Endothelial cell of umbilical vein (primary cell): ENCODE results near the gene SUMO2. TPM values are rescaled to one million over a fixed set of nuclear protein-coding genes. Genes with fewer than 3 reads are reported as not detected.

Experiments
- BruUV-seq: library from RNA; stranded (reverse); fragments of 400-500 nt; replicated peaks from 2 replicates; lab custom pipeline; 2021; lab: Mats Ljungman, UMichigan
- CTCF ChIA-PET: fragments of 300-600, 350-600 bp; sonication (Branson Sonifier 250); formaldehyde crosslinking; loops from one replicate; lab custom pipeline; 2021; ENCODE audit warnings: antibody characterized with exemption, inconsistent platforms; lab: Charles Lee
- POLR2A ChIA-PET: fragments of 300-600, 350-600 bp; sonication (Branson Sonifier 250); formaldehyde crosslinking; loops from one replicate; lab custom pipeline; 2021; ENCODE audit warnings: antibody characterized with exemption, inconsistent platforms; lab: Charles Lee
- DNase-seq: peaks from one replicate; pipeline ENCODE4 v3.0.0-alpha.2; 2011; ENCODE audit warnings: low read depth, low spot score
- FAIRE-seq: peaks from 2 replicates; lab custom pipeline; 2011; peaks lifted over from hg19 to GRCh38; lab: Jason Lieb, UNC
- H2AFZ ChIP-seq: 2 replicates; pipeline ENCODE4 v1.6.0; 2012; ENCODE audit warnings: low read depth, low read length, control low read depth, inconsistent platforms
- H3K27ac ChIP-seq: 2 replicates; pipeline ENCODE4 v1.5.1; 2011; ENCODE audit warnings: low read depth, mild to moderate bottlenecking, control low read depth, low read length, moderate library complexity; ENCODE audit not compliant: insufficient read depth
- H3K27me3 ChIP-seq, 2 experiments: 2 replicates each; pipeline versions ENCODE4 v1.6.0 to v1.6.1; 2011; ENCODE audit warnings: low read length in 2 of 2, mixed read lengths in 1 of 2; ENCODE audit not compliant: control insufficient read depth in 2 of 2, insufficient read depth in 2 of 2
- H3K36me3 ChIP-seq, 2 experiments: 2 replicates in 1 of 2; 3 replicates in 1 of 2; pipeline ENCODE4 v1.5.1; 2011; ENCODE audit warnings: low read length in 2 of 2, mild to moderate bottlenecking in 1 of 2, moderate library complexity in 1 of 2; ENCODE audit not compliant: control insufficient read depth in 2 of 2, insufficient read depth in 2 of 2; ENCODE audit errors: extremely low read depth in 1 of 2
- H3K4me1 ChIP-seq: 3 replicates; pipeline ENCODE4 v1.5.1; 2011; ENCODE audit warnings: mild to moderate bottlenecking, low read length; ENCODE audit not compliant: control insufficient read depth, insufficient read depth; ENCODE audit errors: extremely low read depth
- H3K4me2 ChIP-seq: 2 replicates; pipeline ENCODE4 v1.6.1; 2011; ENCODE audit warnings: low read length, control low read depth, mixed read lengths; ENCODE audit not compliant: insufficient read depth
- H3K4me3 ChIP-seq, 3 experiments: fragments of 200-600 bp in 1 of 3; sonication (generic), shearing (Covaris generic) in 1 of 3; replicated peaks in 1 of 3; 2 replicates each; pipeline ENCODE4 v1.5.1; 2011 to 2016; ENCODE audit warnings: control low read depth in 3 of 3, low read length in 3 of 3, mild to moderate bottlenecking in 2 of 3, inconsistent platforms in 1 of 3, low read depth in 1 of 3, moderate library complexity in 1 of 3; ENCODE audit not compliant: insufficient read depth in 1 of 3
- H3K79me2 ChIP-seq: 2 replicates; pipeline ENCODE4 v1.6.0; 2012; ENCODE audit warnings: low read length, inconsistent platforms; ENCODE audit not compliant: control insufficient read depth, insufficient read depth
- H3K9ac ChIP-seq: replicated peaks from 2 replicates; pipeline ENCODE3; 2011; ENCODE audit warnings: low read length, control low read depth; ENCODE audit not compliant: insufficient read depth; ENCODE audit errors: extremely low read depth
- H3K9me1 ChIP-seq: replicated peaks from 3 replicates; pipeline ENCODE4 v1.6.0; 2011; ENCODE audit warnings: mild to moderate bottlenecking, low read length; ENCODE audit not compliant: control insufficient read depth, insufficient read depth; ENCODE audit errors: extremely low read depth
- H3K9me3 ChIP-seq: replicated peaks from 2 replicates; pipeline ENCODE4 v1.5.1; 2012; ENCODE audit warnings: low read length, inconsistent platforms; ENCODE audit not compliant: control insufficient read depth, insufficient read depth
- H4K20me1 ChIP-seq: replicated peaks from 2 replicates; pipeline ENCODE3; 2011; ENCODE audit warnings: mild to moderate bottlenecking, low read length; ENCODE audit not compliant: control insufficient read depth, insufficient read depth; ENCODE audit errors: extremely low read depth
- CTCF ChIP-seq, 2 donors: IDR thresholded peaks; 1 replicate in 1 of 2; 2 replicates in 1 of 2; pipeline ENCODE4 v1.5.1; 2011; ENCODE audit warnings: low read length in 2 of 2, mild to moderate bottlenecking in 2 of 2, moderate library complexity in 2 of 2, control low read depth in 1 of 2, inconsistent platforms in 1 of 2, low read depth in 1 of 2; ENCODE audit not compliant: insufficient read depth in 1 of 2; ENCODE audit errors: extremely low read depth in 1 of 2
- EZH2 ChIP-seq: IDR thresholded peaks from 2 replicates; pipeline ENCODE4 v1.6.1; 2012; ENCODE audit warnings: borderline replicate concordance, low read depth, mild to moderate bottlenecking, moderate library complexity, low read length, inconsistent platforms; ENCODE audit not compliant: severe bottlenecking
- FOS ChIP-seq: IDR thresholded peaks from 2 replicates; pipeline ENCODE4 v1.6.1; 2011; ENCODE audit warnings: mild to moderate bottlenecking, low read length, moderate library complexity, borderline replicate concordance; ENCODE audit not compliant: insufficient read depth
- GATA2 ChIP-seq: IDR thresholded peaks from 2 replicates; pipeline ENCODE4 v1.7.0; 2011; ENCODE audit warnings: low read depth, mild to moderate bottlenecking, moderate library complexity, mixed read lengths, low read length; ENCODE audit not compliant: insufficient read length, insufficient read depth
- JUN ChIP-seq: IDR thresholded peaks from 2 replicates; pipeline ENCODE4 v1.6.1; 2011; ENCODE audit warnings: borderline replicate concordance, low read depth; ENCODE audit not compliant: insufficient read length, insufficient read depth
- MYC ChIP-seq: IDR thresholded peaks from one replicate; pipeline ENCODE4 v1.6.1; 2011; ENCODE audit warnings: mild to moderate bottlenecking, low read depth, low read length
- POLR2A ChIP-seq: IDR thresholded peaks from 2 replicates; pipeline ENCODE4 v1.6.1; 2012; ENCODE audit warnings: low read depth, mild to moderate bottlenecking, control low read depth, low read length
- POLR2AphosphoS5 ChIP-seq: IDR thresholded peaks from 2 replicates; pipeline ENCODE4 v1.6.1; 2012; ENCODE audit warnings: low read depth, mild to moderate bottlenecking, control low read depth, low read length, moderate library complexity; ENCODE audit not compliant: insufficient read depth
- dilution Hi-C: fragments of 300-500 bp; cut with MboI; formaldehyde crosslinking; loops from one replicate; pipeline ENCODE4 v1.15.0; 2019; ENCODE audit warnings: low sequenced_read_pairs; ENCODE audit not compliant: extremely low pct_ligation_motif_present
- intact Hi-C: fragments of 100-400 bp; cut with micrococcal nuclease; formaldehyde crosslinking; loops from one replicate; pipeline ENCODE4 v1.10.0; 2022
- polyA plus RNA-seq, 4 experiments: library from polyadenylated mRNA; depleted of rRNA in 3 of 4; stranded (reverse) in 3 of 4; unstranded in 1 of 4; fragments of >200 nt; gene quantifications; 2 replicates each; pipeline versions ENCODE4 v1.2.1 to v1.2.3, GENCODE V29; 2011 to 2012; ENCODE audit warnings: missing spikeins in 1 of 4
- total RNA-seq: library from RNA; stranded (reverse); gene quantifications from 2 replicates; pipeline ENCODE4 v1.2.3, GENCODE V29; 2021
- TF ChIP-seq, protein P1 (sequence below): IDR thresholded peaks from 2 replicates; pipeline ENCODE4 v1.6.1; 2011; ENCODE audit not compliant: insufficient read depth, insufficient read length

The SUMO2 gene
- total and polyA plus RNA-seq, 2 donors (not counting 3 experiments of a cell fraction or from before 2014, with no cell fraction given): 75.6 to 437 TPM

DNA sequence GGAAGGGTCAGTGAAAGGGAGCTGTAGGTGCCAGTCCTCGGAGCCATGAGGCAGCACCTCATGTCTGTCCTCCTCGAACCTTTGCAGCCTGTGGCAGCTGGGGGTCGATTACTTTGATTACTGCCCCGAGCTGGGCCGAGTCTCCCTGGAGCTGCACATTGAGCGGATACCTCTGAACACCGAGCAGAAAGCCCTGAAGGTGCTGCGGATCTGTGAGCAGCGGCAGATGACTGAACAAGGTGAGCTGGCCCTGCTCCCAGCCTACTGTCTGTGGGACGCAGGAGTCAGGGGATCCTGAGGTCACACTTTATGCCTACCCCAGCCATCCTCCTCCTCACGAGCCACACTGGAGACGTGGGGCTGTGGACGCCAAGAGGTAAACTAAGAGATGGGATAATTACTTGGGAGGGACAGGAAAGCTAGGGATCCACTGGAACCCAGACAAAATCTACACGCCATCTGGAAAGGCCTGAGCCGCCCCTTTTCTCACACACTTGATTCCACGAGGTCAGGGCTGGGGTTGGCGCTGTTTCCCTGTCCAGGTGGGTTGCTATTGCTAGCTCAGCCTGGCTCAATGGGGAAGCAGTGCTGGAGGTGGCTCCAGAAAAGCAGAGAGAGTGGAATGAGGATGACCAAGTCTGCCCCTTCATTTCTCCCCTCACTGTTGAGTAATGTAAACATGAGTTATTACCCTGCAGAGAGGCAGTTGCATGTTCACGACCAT, 49.1 kb upstream of the SUMO2 start:
- Histone ChIP-seq H3K4me2 (no peak overlapping the region), H3K27me3 (no peaks in the 10 kb centered on the region), H3K4me3 (no peak overlapping the region), H3K9ac (no peak overlapping the region), H3K36me3 (peaks cover 9 to 37% of the 10 kb centered on the region in 2 experiments), H3K9me3 (no peaks in the 10 kb centered on the region), H2AFZ (no peak overlapping the region), H3K79me2 (no peaks in the 10 kb centered on the region), H4K20me1 (no peaks in the 10 kb centered on the region), H3K27ac (no peak overlapping the region), H3K9me1 (no peaks in the 10 kb centered on the region), H3K4me1 (no peaks in the 10 kb centered on the region)
- TF ChIP-seq JUN (no peak), POLR2AphosphoS5 (no peak), POLR2A (no peak), CTCF (IDR thresholded peaks at IDR 0.05; ENCODE audit: extremely low read depth in 1 of 2, insufficient read depth in 1 of 2, low read depth in 1 of 2, low read length in 2 of 2) (no peak), GATA2 (no peak), MYC (no peak), EZH2 (no peak), FOS (no peak)
- TF ChIP-seq, protein P1, sequence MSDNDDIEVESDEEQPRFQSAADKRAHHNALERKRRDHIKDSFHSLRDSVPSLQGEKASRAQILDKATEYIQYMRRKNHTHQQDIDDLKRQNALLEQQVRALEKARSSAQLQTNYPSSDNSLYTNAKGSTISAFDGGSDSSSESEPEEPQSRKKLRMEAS: no peak
- dilution Hi-C loops: no loop called here
- ChIA-PET POLR2A (no interaction called here), CTCF (interaction anchor here (1.2 to 1.7 kb wide), 2 partner anchors 9 to 30 kb away, joined by 3 to 7 read pairs; no protein-coding TSS in a partner anchor)
- intact Hi-C loops: no loop called here
- DNase-seq: no peak
- no TSS peak for BruUV-seq
- no peak for FAIRE-seq
